ENCODE results near the gene RETN.
"Not testable (repeated sequence)": the region's sequence is repeated elsewhere in the genome, so short reads cannot be mapped to it uniquely, and the experiment has no call there.

RETN gene

DNA sequence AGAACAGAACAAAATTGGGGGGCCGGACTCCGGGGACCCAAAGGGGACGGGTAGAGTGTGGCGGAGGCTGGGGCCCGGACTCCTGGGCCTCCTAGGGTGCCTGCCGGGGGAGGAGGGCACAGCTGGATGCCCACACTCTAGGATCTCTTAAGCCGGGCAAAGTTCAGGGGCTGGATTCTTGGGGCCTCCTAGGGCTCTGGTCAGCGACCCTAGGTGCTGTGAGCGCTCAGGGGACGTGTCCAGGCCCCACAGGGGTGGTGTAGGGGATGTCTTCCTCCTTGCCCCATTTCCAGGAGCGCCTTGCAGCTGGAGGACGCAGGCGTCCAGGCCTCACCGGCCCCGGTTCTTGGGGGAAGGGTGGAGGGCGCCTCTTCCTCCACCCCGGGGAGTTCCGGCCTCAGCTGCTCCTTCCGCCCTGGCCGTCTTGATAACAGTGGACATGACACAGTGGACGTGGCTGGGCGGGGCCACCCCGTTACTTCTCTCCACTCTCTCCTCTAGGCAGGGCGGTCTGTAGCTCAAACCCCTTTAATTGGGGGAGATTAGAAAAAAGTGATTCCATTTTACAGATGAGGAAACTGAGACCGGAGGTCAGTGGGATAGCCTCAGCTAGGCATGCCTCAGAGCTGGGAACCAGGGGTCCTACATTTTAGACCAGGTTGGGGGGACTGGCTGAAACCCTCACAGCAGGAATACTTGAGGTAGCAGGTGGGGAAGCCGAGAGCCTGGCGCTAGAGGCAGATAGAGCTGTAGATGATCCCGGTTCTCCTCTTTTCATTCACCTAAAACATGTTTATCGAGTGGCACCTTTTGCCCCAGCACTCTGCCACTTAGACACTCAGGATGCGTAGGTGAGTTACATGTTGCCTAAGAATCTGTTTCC lies 31.2 kb upstream of the RETN start:
- no peak for DNase-seq (ENCODE audit: low read depth)

- DNase-seq (ENCODE audit: low read depth): no peak
Observed at GRCh38 chr19:7638802-7639465, 29.9 kb upstream of the RETN start.

DNA sequence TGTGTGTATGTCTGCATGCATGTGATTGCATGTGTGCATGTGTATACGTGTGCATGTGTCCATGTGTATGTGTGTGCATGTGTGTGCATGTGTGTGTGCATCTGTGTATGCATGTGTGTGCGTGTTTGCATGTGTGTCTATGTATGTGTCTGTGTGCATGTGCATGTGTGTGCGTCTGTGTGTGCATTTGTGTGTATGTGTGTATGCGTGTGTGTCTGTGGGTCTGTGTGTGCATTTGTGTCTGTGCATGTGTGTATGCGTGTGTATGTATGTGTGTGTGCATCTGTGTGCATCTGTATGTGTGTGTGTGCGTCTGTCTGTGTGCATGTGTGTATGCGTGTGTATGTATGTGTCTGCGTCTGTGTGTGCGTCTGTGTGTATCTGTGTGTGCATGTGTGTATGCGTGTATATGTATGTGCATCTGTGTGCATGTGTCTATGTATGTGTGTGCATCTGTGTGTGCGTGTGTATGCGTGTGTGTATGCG lies 28.9 kb upstream of the RETN start:
- DNase-seq (ENCODE audit: low read depth): no peak

DNA sequence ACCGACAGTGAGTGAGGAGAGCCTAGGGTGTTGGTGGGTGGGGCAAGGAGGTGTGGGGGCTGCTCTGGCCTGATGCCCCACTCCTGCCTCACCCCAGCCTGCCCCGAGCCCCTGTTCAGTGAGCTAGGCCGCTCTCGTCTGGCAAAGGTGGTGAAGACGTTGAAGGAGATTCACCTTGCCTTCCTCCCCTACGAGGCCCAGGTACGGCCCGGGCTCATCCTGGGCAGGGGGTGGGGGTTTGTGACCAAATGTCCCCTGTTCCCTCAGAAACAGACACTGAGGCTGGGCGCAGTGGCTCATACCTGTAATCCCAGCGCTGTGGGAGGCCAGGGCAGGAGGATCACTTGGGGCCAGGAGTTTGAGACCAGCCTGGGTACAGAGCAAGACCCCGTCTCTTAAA lies 28.0 kb upstream of the RETN start:
- DNase-seq (ENCODE audit: low read depth): no peak

DNA sequence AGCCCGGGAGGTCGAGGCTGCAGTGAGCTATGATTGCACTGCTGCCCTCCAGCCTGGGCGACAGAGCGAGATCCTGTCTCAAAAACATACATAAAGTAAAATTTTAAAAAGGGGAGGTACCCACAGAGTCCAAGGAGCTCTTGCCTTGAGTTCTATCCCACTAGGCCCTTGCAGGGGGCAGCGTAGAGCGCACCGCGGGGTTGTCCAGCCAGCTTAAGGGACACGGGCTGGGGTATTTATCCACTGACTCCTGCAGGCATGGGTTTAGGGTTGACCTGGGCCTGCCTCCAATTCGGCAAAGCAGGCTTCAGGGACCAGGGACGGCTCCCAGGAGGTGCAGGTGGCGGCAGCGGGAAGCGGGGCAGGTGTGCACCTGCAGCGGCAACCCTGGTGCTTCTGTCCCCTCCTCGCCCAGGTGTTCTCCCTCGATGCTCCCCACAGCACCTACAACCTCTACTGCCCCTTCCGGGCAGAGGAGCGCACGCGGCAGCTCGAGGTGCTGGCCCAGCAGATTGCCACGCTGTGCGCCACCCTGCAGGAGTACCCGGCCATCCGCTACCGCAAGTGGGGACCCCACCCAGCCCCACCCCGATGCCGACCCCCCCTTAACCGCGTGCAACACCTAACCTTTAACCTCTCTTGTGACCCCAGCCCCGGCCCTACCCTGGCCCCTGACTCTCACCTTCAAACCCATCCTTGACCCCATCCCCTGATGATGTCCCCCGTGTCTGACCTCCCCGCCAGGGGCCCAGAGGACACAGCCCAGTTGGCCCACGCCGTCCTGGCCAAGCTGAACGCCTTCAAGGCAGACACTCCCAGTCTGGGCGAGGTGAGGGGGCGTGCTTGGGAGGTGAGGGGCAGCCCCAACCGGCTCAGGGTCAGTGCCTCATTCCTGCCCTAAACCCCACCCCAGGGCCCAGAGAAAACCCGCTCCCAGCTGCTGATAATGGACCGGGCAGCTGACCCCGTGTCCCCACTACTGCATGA lies 27.3 kb upstream of the RETN start:
- DNase-seq (ENCODE audit: low read depth): no peak

- no peak for DNase-seq (ENCODE audit: low read depth)
Observed at GRCh38 chr19:7642295-7643030, 26.4 kb upstream of the RETN start.

GRCh38 chr19:7643031-7643415 lies 25.8 kb upstream of the RETN start:
- DNase-seq (ENCODE audit: low read depth): no peak

DNA sequence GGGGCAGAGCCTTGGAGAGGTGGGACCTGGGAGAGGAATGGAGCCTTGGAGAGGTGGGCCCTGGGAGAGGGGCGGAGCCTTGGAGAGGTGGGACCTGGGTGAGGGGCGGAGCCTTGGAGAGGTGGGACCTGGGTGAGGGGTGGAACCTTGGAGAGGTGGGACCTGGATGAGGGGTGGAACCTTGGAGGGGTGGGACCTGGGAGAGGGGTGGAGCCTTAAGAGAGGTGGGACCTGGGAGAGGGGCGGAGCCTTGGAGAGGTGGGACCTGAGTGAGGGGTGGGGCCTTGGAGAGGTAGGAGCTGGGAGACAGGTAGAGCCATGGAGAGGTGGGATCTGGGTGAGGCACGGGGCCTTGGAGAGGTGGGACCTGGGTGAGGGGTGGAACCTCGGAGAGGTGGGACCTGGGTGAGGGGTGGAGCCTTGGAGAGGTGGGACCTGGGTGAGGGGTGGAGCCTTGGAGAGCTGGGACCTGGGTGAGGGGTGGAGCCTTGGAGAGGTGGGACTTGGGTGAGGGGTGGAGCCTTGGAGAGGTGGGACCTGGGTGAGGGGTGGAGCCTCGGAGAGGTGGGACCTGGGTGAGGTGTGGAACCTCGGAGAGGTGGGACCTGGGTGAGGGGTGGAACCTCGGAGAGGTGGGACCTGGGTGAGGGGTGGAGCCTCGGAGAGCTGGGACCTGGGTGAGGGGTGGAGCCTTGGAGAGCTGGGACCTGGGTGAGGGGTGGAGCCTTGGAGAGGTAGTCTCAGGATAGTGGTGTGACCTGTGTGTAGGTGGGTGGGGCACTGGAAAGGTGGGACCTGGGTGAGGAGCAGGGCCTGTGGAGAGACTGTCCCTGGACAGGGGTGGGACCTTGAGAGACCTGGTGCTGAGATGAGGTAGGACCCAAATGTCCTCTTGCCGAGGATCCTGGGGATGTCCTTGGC lies 25.0 kb upstream of the RETN start:
- not testable (repeated sequence) for DNase-seq (ENCODE audit: low read depth)

DNA sequence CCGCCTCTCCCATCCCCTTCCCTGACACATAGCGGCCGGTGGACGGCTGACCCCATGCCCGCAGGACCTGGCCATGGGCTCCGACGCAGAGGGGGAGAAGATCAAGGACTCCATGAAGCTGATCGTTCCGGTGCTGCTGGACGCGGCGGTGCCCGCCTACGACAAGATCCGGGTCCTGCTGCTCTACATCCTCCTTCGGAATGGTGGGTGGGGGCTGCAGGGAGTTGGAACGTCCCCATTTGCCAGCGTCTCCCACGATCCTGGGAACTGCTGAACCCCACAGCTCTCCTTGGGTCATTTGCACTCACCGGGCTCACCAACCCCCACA lies 24.3 kb upstream of the RETN start:
- no peak for DNase-seq (ENCODE audit: low read depth)

GRCh38 chr19:7645163-7645562 lies 23.7 kb upstream of the RETN start:
- DNase-seq (ENCODE audit: low read depth): no peak

DNA sequence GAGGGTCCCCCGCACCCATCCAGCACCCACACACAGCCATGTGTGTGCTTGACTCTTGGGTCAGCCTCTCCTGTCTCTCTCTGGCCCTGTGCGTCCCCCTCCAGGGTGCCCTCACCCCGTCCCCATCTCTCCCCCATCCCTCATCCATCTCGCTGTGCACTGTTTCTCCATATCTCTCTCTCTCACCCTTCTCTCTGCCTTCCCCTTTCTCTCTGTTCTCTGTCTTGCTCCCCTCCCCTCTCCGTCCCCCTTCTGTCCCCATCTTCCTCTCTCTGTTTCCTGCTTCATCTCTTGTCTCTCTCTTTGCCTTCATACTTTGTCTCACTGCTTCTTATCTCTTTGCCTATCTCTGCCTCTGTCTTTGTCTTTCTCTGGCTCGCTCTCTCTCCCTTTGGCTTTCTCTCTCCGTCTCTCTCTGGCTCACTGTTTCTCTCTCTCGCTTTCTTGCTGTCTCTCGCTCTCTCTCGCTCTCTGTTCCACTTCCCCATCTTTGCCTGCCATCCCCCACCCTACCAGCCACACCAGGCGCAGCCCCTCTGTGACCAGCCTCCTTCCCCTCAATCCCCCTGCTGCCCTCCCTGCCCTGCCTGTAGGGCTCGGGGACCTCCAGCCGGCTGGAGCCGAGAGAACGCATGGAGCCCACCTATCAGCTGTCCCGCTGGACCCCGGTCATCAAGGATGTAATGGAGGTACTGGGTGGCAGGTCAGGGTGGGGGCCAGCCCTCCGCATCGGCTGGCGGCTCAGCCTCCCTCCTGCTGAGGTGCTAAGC lies 23.0 kb upstream of the RETN start:
- DNase-seq (ENCODE audit: low read depth): no peak

DNA sequence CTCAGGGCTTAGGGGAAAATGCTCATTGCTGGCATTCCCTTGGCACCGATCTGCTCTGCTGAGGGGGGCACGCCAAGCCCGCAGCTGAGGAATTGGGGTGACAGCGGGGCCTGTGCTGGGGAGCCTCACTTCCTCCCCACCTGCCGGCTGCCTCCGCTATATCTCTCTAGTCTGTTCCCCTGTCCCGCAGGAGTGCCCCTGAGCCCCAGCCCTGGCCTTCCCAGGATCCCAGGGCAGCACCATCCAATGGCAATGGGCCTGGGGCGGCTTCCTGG lies 22.5 kb upstream of the RETN start:
- DNase-seq (ENCODE audit: low read depth): no peak

- DNase-seq (ENCODE audit: low read depth): no peak
Observed at GRCh38 chr19:7647156-7647555, 21.7 kb upstream of the RETN start.

DNA sequence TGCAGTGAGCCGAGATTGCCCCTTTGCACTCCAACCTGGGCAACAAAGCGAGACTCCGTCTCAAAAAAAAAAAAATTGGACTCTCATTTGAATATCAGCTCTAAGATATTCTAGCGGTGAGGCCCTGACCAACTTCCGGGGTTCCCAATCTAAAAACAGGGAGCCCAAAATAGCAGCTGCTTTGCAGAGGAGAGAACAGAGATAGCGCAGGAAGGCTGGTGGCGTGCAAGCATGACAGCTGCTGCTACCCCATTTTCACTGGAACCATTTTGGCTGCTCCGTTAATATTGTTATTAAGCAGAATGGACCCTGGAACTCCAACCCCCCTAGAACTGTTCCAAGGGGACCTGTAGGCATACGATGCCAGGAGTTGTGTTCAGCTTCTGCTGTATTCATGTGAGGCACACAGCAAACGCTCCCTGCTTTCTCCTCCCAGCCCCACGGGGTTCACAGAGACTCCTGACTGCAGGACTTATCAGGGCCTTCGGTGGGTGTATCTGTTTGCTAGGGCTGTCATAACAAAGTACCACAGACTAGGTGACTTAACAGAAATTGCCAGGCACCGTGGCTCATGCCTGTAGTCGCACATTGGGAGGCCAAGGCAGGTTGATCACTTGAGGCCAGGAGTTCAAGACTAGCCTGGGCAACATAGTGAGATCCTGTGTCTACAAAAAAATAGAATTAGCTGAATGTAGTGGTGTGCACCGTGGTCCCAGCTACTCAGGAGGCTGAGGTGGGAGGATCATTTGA lies 20.4 kb upstream of the RETN start:
- no peak for DNase-seq (ENCODE audit: low read depth)

- no peak for DNase-seq (ENCODE audit: low read depth)
Observed at GRCh38 chr19:7650148-7650547, 18.7 kb upstream of the RETN start.

DNA sequence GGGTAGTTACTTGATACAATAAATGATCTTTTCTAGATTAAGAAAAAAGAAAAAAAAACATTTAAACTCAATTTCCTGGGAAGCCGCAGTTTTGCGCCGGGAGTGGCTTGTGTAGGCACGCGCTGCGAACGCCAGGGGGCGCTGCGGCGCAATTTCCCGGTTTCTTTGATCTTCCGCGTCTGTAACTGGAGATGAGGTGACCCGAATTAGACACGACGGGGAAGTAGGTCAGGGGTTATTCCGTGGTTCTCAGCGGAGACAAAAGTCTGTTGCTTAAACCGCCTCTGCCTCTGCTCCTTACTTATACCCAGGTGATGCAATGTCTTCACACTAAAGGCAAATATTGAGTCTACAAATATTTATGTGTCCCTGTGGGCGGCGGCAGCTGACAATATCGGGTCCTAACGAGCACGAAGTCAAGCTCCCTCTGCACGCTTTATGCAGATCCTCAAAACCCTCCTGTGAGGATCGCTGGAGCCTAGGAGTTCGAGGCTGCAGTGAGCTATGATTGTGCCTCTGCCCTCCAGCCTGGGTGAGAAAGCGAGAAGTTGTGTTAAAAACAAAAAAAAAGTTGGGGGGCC lies 16.7 kb upstream of the RETN start:
- peak; percentile 75 for DNase-seq (ENCODE audit: low read depth)

DNA sequence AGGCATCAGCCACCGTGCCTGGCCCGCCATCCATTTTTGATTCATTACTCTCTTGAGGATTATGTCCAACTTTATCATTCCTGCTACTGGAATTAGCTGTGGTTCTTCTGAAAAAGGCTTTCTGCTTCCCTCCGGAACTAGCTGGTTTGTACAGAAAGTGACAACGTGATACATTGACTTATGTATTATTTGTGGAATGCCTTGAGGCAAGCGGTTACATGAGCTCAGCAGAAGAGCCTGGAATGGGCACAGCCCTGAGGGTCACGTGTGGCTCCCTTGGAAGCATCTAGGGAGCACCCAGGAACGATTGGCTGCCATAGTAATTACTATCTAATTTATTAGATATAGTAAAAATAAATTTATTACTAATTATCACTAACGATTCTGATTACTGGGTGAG lies 14.4 kb upstream of the RETN start:
- DNase-seq (ENCODE audit: low read depth): no peak

DNA sequence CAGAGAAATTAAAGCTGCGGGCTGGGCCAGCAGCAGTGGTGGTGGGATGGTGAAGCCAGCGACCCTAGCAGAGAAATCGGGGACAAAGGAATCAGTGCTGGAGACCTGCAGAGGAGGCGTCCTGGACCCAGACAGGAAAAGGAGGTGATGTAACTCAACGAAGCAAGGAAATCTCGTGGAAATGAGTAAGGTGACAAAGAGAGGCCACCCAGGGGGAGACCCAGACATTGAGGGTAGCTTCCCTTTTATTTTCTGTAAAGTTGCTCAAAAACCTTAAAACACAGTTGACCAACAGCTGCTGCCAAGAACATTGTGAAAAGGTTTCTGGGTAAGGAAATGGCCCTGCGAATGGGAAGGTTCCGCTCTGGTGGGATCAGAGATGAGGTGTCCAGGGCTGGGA lies 13.3 kb upstream of the RETN start:
- DNase-seq (ENCODE audit: low read depth): no peak

DNA sequence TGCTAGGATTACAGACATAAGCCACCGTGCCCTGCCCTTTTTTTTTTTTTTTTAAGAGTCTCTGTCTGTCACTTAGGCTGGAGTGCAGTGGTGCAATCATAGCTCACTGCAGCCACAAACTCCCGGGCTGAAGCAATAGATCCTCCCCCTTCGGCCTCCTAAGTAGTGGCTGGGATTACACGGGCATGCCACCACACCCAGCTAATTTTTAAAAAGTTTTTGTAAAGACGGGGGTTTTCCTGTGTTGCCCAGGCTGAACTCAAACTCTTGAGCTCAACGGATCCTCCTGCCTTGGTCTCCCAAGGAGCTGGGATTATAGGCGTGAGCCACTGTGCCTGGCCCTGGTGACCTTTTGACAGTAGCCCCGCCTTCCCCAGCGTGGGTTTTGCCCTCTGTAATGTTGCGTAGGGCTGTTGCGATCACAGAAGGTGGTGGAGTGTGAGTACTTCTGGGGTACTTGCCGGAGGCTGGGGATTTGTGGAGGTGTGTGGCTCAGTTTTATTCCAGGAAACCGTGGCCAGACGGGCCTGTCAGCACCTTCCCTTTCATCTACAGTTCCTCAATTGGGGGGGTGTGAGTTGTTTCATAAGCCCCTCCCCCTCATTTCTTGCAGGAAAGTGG lies 11.6 kb upstream of the RETN start:
- DNase-seq (ENCODE audit: low read depth): peak; percentile 41
